Mesenchymal stem cell (in vitro differentiated cells and primary cell): ENCODE measurements around the gene RAD51B.

Source experiments
- DNase-seq: peaks from one replicate; pipeline ENCODE4 v3.0.0-alpha.2; 2013
- H2AFZ ChIP-seq: one replicate; pipeline ENCODE4 v1.6.1; 2013; ENCODE audit warnings: low read depth, mild to moderate bottlenecking, control low read depth, inconsistent platforms, low read length, moderate library complexity
- H2AK5ac ChIP-seq: 2 replicates; pipeline ENCODE4 v1.6.1; 2013; ENCODE audit warnings: low read length, moderate library complexity, mild to moderate bottlenecking, inconsistent platforms; ENCODE audit not compliant: severe bottlenecking
- H2BK120ac ChIP-seq: one replicate; pipeline ENCODE4 v1.6.1; 2013; ENCODE audit warnings: low read depth, mild to moderate bottlenecking, inconsistent platforms, low read length, moderate library complexity
- H2BK12ac ChIP-seq, 2 experiments: one replicate each; pipeline ENCODE4 v1.6.1; 2013; ENCODE audit warnings: inconsistent platforms in 2 of 2, low read length in 2 of 2, mild to moderate bottlenecking in 2 of 2, moderate library complexity in 2 of 2, control low read depth in 1 of 2
- H2BK15ac ChIP-seq: one replicate; pipeline ENCODE4 v1.6.1; 2013; ENCODE audit warnings: mild to moderate bottlenecking, low read depth, inconsistent platforms; ENCODE audit not compliant: poor library complexity, severe bottlenecking
- H2BK5ac ChIP-seq: 2 replicates; pipeline ENCODE4 v1.6.1; 2013; ENCODE audit warnings: low read depth, mild to moderate bottlenecking, low read length, control low read depth, inconsistent platforms; ENCODE audit not compliant: poor library complexity, severe bottlenecking
- H3K14ac ChIP-seq, 2 experiments: one replicate each; pipeline ENCODE4 v1.6.1; 2013; ENCODE audit warnings: inconsistent platforms in 2 of 2, low read length in 2 of 2, control low read depth in 1 of 2, mild to moderate bottlenecking in 1 of 2, moderate library complexity in 1 of 2
- H3K18ac ChIP-seq, 2 experiments: one replicate each; pipeline ENCODE4 v1.6.1; 2013; ENCODE audit warnings: inconsistent platforms in 2 of 2, low read length in 2 of 2, control low read depth in 1 of 2, low read depth in 1 of 2, mild to moderate bottlenecking in 1 of 2
- H3K23ac ChIP-seq, 2 experiments: one replicate each; pipeline ENCODE4 v1.6.1; 2013; ENCODE audit warnings: inconsistent platforms in 2 of 2, low read length in 2 of 2, mild to moderate bottlenecking in 2 of 2, moderate library complexity in 2 of 2, control low read depth in 1 of 2
- H3K27ac ChIP-seq: 2 replicates; pipeline ENCODE4 v1.5.1; 2013; ENCODE audit warnings: mild to moderate bottlenecking, moderate library complexity, low read length, control low read depth, inconsistent platforms; ENCODE audit not compliant: poor library complexity, severe bottlenecking
- H3K27me3 ChIP-seq, 2 experiments: 2 replicates each; pipeline versions ENCODE4 v1.6.1 to v1.7.0; 2013; ENCODE audit warnings: low read length in 2 of 2, mild to moderate bottlenecking in 2 of 2, moderate library complexity in 2 of 2, control low read depth in 1 of 2, inconsistent platforms in 1 of 2; ENCODE audit not compliant: control insufficient read depth in 1 of 2, insufficient read depth in 1 of 2
- H3K36me3 ChIP-seq, 2 experiments: 2 replicates each; pipeline versions ENCODE4 v1.6.1 to v1.7.0; 2013; ENCODE audit warnings: low read length in 2 of 2, control low read depth in 1 of 2, inconsistent platforms in 1 of 2, low read depth in 1 of 2, mild to moderate bottlenecking in 1 of 2; ENCODE audit not compliant: insufficient read depth in 2 of 2, control insufficient read depth in 1 of 2
- H3K4ac ChIP-seq, 2 experiments: one replicate each; pipeline ENCODE4 v1.6.1; 2013; ENCODE audit warnings: inconsistent platforms in 2 of 2, low read length in 2 of 2, mild to moderate bottlenecking in 2 of 2, moderate library complexity in 2 of 2, control low read depth in 1 of 2, low read depth in 1 of 2
- H3K4me1 ChIP-seq: 2 replicates; pipeline ENCODE4 v1.6.1; 2013; ENCODE audit warnings: low read depth, low read length, control low read depth; ENCODE audit not compliant: control insufficient read depth, insufficient read depth
- H3K4me2 ChIP-seq: 2 replicates; pipeline ENCODE4 v1.6.1; 2013; ENCODE audit warnings: low read length, mild to moderate bottlenecking, inconsistent platforms; ENCODE audit not compliant: poor library complexity, severe bottlenecking
- H3K4me3 ChIP-seq, 2 experiments: 2 replicates each; pipeline versions ENCODE4 v1.5.1 to v1.7.0; 2013; ENCODE audit warnings: low read length in 2 of 2, mild to moderate bottlenecking in 2 of 2, control low read depth in 1 of 2, low read depth in 1 of 2; ENCODE audit not compliant: insufficient read depth in 1 of 2
- H3K79me1 ChIP-seq: replicated peaks from 2 replicates; pipeline ENCODE4 v1.6.1; 2013; ENCODE audit warnings: mild to moderate bottlenecking, control low read depth, low read length, inconsistent platforms; ENCODE audit not compliant: poor library complexity, severe bottlenecking
- H3K9ac ChIP-seq: 2 replicates; pipeline ENCODE4 v1.7.0; 2013; ENCODE audit warnings: mild to moderate bottlenecking, low read length, moderate library complexity
- H3K9me3 ChIP-seq: 2 replicates; pipeline ENCODE4 v1.7.0; 2013; ENCODE audit warnings: mild to moderate bottlenecking, low read length; ENCODE audit not compliant: control insufficient read depth
- H4K8ac ChIP-seq: one replicate; pipeline ENCODE4 v1.6.1; 2013; ENCODE audit warnings: inconsistent platforms, mild to moderate bottlenecking, low read length, moderate library complexity
- H4K91ac ChIP-seq: one replicate; pipeline ENCODE4 v1.6.1; 2013; ENCODE audit warnings: mild to moderate bottlenecking, low read length, inconsistent platforms
- WGBS: methylation state at CpG from one replicate; pipeline ENCODE4 v1.1.7; 2013; ENCODE audit warnings: mixed read lengths; 5-methylcytosine and 5-hydroxymethylcytosine counted together

The RAD51B gene

GRCh38 chr14:68688872-68689371, 869.3 kb downstream of the RAD51B start:
- H3K4ac ChIP-seq = peak overlapping the region; percentile 49 to 83
- H2BK5ac ChIP-seq = peak overlapping the region; percentile 57
- H3K4me1 ChIP-seq = peaks cover 47% of the 10 kb centered on the region
- H3K4me3 ChIP-seq = no peak overlapping the region
- H3K9ac ChIP-seq = peak overlapping the region; percentile 50
- no peaks in the 10 kb centered on the region for H3K36me3 ChIP-seq
- peak overlapping the region; percentile 18 for H2AFZ ChIP-seq
- H4K8ac ChIP-seq = peak overlapping the region; percentile 56
- H2AK5ac ChIP-seq = peak overlapping the region; percentile 66
- peak overlapping the region; percentile 96 for H2BK12ac ChIP-seq
- H3K18ac ChIP-seq = peak overlapping the region; percentile 68 to 84
- H3K14ac ChIP-seq = peak overlapping the region in 1 of 2 experiments; percentile 80
- peak overlapping the region; percentile 65 for H4K91ac ChIP-seq
- peak; percentile 71 for DNase-seq
- H3K27ac ChIP-seq = peak overlapping the region; percentile 80
- WGBS = 52% methylated on average over 8 of the region's 9 CpGs
- H2BK15ac ChIP-seq = peak overlapping the region; percentile 82
- peak overlapping the region; percentile 35 for H2BK120ac ChIP-seq
- peak overlapping the region in 1 of 2 experiments; percentile 67 for H3K23ac ChIP-seq
- no peaks in the 10 kb centered on the region for H3K27me3 ChIP-seq
- H3K4me2 ChIP-seq = peak overlapping the region; percentile 20
- peaks cover 3% of the 10 kb centered on the region for H3K79me1 ChIP-seq
- H3K9me3 ChIP-seq = peaks cover 2% of the 10 kb centered on the region

GRCh38 chr14:68689511-68689910, 869.9 kb downstream of the RAD51B start:
- peak overlapping the region; percentile 57 for H2BK5ac ChIP-seq
- peaks cover 2% of the 10 kb centered on the region for H3K9me3 ChIP-seq
- peak overlapping the region in 1 of 2 experiments; percentile 80 for H3K14ac ChIP-seq
- H3K27ac ChIP-seq = peak overlapping the region; percentile 80
- peaks cover 45% of the 10 kb centered on the region for H3K4me1 ChIP-seq
- no peak overlapping the region for H2BK15ac ChIP-seq
- DNase-seq = no peak
- H4K91ac ChIP-seq = peak overlapping the region; percentile 79
- no peak overlapping the region for H3K4me3 ChIP-seq
- H2BK12ac ChIP-seq = peak overlapping the region; percentile 96
- no peak overlapping the region for H2AFZ ChIP-seq
- H3K9ac ChIP-seq = peak overlapping the region; percentile 21
- peak overlapping the region; percentile 87 for H2AK5ac ChIP-seq
- H3K36me3 ChIP-seq = no peaks in the 10 kb centered on the region
- H3K23ac ChIP-seq = no peak overlapping the region
- peak overlapping the region; percentile 68 to 84 for H3K18ac ChIP-seq
- H3K79me1 ChIP-seq = no peaks in the 10 kb centered on the region
- peak overlapping the region; percentile 65 for H2BK120ac ChIP-seq
- 81% methylated on average over 5 of the region's 5 CpGs for WGBS
- peak overlapping the region; percentile 49 to 83 for H3K4ac ChIP-seq
- H3K27me3 ChIP-seq = no peaks in the 10 kb centered on the region
- H4K8ac ChIP-seq = peak overlapping the region; percentile 56
- H3K4me2 ChIP-seq = no peak overlapping the region

- Histone ChIP-seq H4K91ac (peak overlapping the region; percentile 79), H2AK5ac (peak overlapping the region; percentile 87), H3K23ac (no peak overlapping the region), H2BK15ac (peak overlapping the region; percentile 85), H3K14ac (no peak overlapping the region), H3K27me3 (no peaks in the 10 kb centered on the region), H2BK12ac (peak overlapping the region; percentile 46 to 96), H3K36me3 (no peaks in the 10 kb centered on the region), H3K4ac (peak overlapping the region; percentile 29 to 83), H3K4me1 (peaks cover 49% of the 10 kb centered on the region), H3K4me2 (no peak overlapping the region), H4K8ac (peak overlapping the region; percentile 56), H2AFZ (no peak overlapping the region), H3K9ac (peak overlapping the region; percentile 21), H3K4me3 (no peak overlapping the region), H3K9me3 (peaks cover 2% of the 10 kb centered on the region), H3K27ac (peak overlapping the region; percentile 80), H2BK120ac (peak overlapping the region; percentile 65), H2BK5ac (peak overlapping the region; percentile 33), H3K18ac (peak overlapping the region; percentile 59 to 84), H3K79me1 (no peaks in the 10 kb centered on the region)
- WGBS = 95% methylated on average over 10 of the region's 13 CpGs
- no peak for DNase-seq
These were observed 870.7 kb downstream of the RAD51B start for GRCh38 chr14:68690089-68690958.
